ENCODE measurements around the gene BCL2L15. TPM values are rescaled to one million over a fixed set of nuclear protein-coding genes. Genes with fewer than 3 reads are reported as not detected.
A peak's percentile ranks its signal among the peaks of the same experiment; 100 is the strongest.

The BCL2L15 gene
- total and polyA plus RNA-seq, 5 donors = 0.09 to 0.89 (median 0.31) TPM

DNA sequence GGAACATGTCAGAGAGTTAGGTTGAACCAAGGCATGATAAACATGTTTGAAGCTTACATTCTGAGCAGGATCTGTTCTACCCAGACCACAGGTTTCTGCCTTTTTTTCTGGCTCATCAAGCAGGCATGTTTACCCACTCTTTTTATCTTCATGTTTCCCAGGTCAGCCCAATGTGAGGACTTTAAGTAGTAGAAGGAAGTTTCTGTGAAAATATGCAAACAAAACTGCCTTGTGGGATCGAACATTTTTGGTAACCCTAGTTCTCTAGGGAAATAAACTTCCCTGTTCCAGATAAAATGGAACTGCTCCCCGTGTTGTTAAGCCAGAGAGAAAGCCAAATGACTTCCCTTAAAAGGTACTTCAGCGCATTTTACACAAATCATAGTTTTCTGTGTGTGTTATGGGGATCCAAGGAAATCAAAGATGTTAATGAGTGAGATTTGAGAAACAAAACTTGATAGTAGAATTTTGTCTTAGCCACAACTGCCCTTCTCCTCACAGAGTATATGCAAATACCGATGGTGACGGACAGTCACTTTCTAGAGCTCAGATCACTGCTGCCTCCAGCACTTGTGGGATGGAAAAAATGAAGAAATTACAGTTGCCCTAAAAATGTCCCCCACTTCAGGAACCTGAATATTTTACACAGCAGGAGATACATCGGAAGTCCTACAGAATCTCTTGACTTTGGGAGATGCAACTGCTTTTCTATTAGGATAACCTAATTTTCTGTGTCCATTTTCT is 41.0 kb upstream of the BCL2L15 start:
- intact Hi-C loops (cut with DNase I) = loop anchor here in 1 of 4 donors (2.0 kb wide), 1 partner anchor 24 kb away; the partner anchor contains the start of genes AP4B1 and DCLRE1B
- H3K4me3 ChIP-seq (ENCODE audit: low read length) = peak overlapping the region; percentile 76
- no peaks in the 10 kb centered on the region for H3K9me3 ChIP-seq (ENCODE audit: control insufficient read depth, low read length)
- WGBS = 16% methylated on average over 6 of the region's 6 CpGs
- H3K4me1 ChIP-seq (ENCODE audit: control insufficient read depth, insufficient read depth, low read length) = peaks cover 3% of the 10 kb centered on the region
- H3K27ac ChIP-seq (ENCODE audit: low read length) = peak overlapping the region; percentile 96
- no peak for DNase-seq
- ATAC-seq = no peak
- no peaks in the 10 kb centered on the region for H3K27me3 ChIP-seq (ENCODE audit: control insufficient read depth, insufficient read depth)

- ATAC-seq (no peak), DNase-seq (no peak)
- Histone ChIP-seq H3K4me3 (ENCODE audit: low read length) (no peak overlapping the region), H3K27me3 (ENCODE audit: control insufficient read depth, insufficient read depth) (no peaks in the 10 kb centered on the region), H3K9me3 (ENCODE audit: control insufficient read depth, low read length) (no peaks in the 10 kb centered on the region), H3K4me1 (ENCODE audit: control insufficient read depth, insufficient read depth, low read length) (no peaks in the 10 kb centered on the region), H3K27ac (ENCODE audit: low read length) (no peak overlapping the region)
- WGBS = 91% methylated on average over 2 of the region's 2 CpGs
- intact Hi-C loops (cut with DNase I) = no loop called here
Measured at GRCh38 chr1:113924473-113924872, 37.1 kb upstream of the BCL2L15 start.

- Histone ChIP-seq H3K27me3 (ENCODE audit: control insufficient read depth, insufficient read depth) (no peaks in the 10 kb centered on the region), H3K4me3 (ENCODE audit: low read length) (no peak overlapping the region), H3K4me1 (ENCODE audit: control insufficient read depth, insufficient read depth, low read length) (no peaks in the 10 kb centered on the region), H3K9me3 (ENCODE audit: control insufficient read depth, low read length) (no peaks in the 10 kb centered on the region), H3K27ac (ENCODE audit: low read length) (no peak overlapping the region)
- no peak for DNase-seq
- WGBS = 71% methylated on average over 4 of the region's 4 CpGs
- intact Hi-C loops (cut with DNase I) = no loop called here
- no peak for ATAC-seq
Measured at GRCh38 chr1:113922957-113923356, 35.6 kb upstream of the BCL2L15 start.

GRCh38 chr1:113918243-113918642 is 30.9 kb upstream of the BCL2L15 start:
- DNase-seq (no peak), ATAC-seq (no peak)
- Histone ChIP-seq H3K4me3 (ENCODE audit: low read length) (no peak overlapping the region), H3K27ac (ENCODE audit: low read length) (no peak overlapping the region), H3K9me3 (ENCODE audit: control insufficient read depth, low read length) (no peaks in the 10 kb centered on the region), H3K27me3 (ENCODE audit: control insufficient read depth, insufficient read depth) (no peaks in the 10 kb centered on the region), H3K4me1 (ENCODE audit: control insufficient read depth, insufficient read depth, low read length) (no peaks in the 10 kb centered on the region)
- intact Hi-C loops (cut with DNase I) = no loop called here

DNA sequence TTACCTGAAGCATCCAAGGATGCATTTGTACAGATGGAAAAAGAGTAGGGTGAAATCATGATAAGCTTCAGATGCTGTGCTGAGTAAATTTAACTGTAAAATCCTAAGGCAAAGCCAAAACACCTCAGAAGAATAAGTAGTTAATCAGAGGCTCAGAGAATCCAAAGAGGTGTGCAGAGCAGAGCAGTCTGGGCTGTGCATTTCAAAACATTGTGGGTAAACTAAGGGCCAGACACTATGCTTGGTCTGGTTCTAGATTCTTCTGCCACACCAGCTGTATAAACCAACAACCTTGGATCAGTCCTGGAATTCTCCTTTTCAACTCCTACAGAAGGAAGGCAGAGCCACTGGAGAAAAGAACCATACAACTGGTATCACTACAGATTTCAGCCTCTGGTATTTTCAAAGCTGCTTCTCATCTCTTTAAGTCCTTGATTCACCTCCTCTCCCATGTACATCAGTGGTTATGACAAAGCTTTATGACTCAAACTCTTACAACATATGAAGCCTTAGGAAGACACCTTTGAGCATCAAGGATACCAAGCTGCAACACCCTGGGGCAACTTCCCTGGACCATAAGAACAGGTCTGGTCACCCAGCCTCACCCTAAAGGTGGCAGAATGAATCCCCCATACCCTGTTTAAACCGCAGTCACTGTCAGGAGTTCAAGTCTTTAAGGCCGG is 30.2 kb upstream of the BCL2L15 start:
- H3K27me3 ChIP-seq (ENCODE audit: control insufficient read depth, insufficient read depth) = no peaks in the 10 kb centered on the region
- intact Hi-C loops (cut with DNase I) = no loop called here
- no peak overlapping the region for H3K27ac ChIP-seq (ENCODE audit: low read length)
- ATAC-seq = no peak
- no peaks in the 10 kb centered on the region for H3K9me3 ChIP-seq (ENCODE audit: control insufficient read depth, low read length)
- WGBS = 81% methylated on average over 2 of the region's 2 CpGs
- no peak overlapping the region for H3K4me3 ChIP-seq (ENCODE audit: low read length)
- peaks cover 6% of the 10 kb centered on the region for H3K4me1 ChIP-seq (ENCODE audit: control insufficient read depth, insufficient read depth, low read length)
- no peak for DNase-seq

- Histone ChIP-seq H3K4me3 (ENCODE audit: low read length) (no peak overlapping the region), H3K27ac (ENCODE audit: low read length) (no peak overlapping the region), H3K27me3 (ENCODE audit: control insufficient read depth, insufficient read depth) (no peaks in the 10 kb centered on the region), H3K9me3 (ENCODE audit: control insufficient read depth, low read length) (no peaks in the 10 kb centered on the region), H3K4me1 (ENCODE audit: control insufficient read depth, insufficient read depth, low read length) (peaks cover 6% of the 10 kb centered on the region)
- DNase-seq (no peak), ATAC-seq (no peak)
- intact Hi-C loops (cut with DNase I) = no loop called here
- whole genome bisulfite sequencing = 99% methylated on average over 5 of the region's 5 CpGs
Measured at GRCh38 chr1:113916974-113917373, 29.6 kb upstream of the BCL2L15 start.

GRCh38 chr1:113913887-113914664 is 26.7 kb upstream of the BCL2L15 start:
- peaks cover 6% of the 10 kb centered on the region for H3K4me1 ChIP-seq (ENCODE audit: control insufficient read depth, insufficient read depth, low read length)
- no peak overlapping the region for H3K4me3 ChIP-seq (ENCODE audit: low read length)
- no peak for DNase-seq
- H3K27me3 ChIP-seq (ENCODE audit: control insufficient read depth, insufficient read depth) = no peaks in the 10 kb centered on the region
- 59% methylated on average over 5 of the region's 5 CpGs for WGBS
- no peaks in the 10 kb centered on the region for H3K9me3 ChIP-seq (ENCODE audit: control insufficient read depth, low read length)
- no peak for ATAC-seq
- intact Hi-C loops (cut with DNase I) = no loop called here
- no peak overlapping the region for H3K27ac ChIP-seq (ENCODE audit: low read length)

DNA sequence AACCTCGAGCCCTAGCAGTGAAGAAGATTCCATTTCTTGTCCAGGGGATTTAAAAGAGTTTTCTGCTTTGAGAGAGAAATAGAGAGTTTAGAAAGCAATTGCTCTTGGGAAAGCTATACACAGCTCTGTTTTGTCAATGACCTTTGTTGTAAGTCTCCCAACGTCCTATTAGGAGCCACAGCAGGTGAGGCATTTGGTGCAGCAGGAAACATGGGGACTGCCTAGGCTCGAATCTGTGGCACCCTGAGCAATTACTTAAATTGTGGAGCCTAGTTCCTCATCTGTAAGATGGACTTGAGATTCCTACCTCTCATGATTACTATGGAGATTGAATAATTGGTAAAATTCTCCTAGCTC is 25.9 kb upstream of the BCL2L15 start:
- Histone ChIP-seq H3K9me3 (ENCODE audit: control insufficient read depth, low read length) (no peaks in the 10 kb centered on the region), H3K27me3 (ENCODE audit: control insufficient read depth, insufficient read depth) (no peaks in the 10 kb centered on the region), H3K4me3 (ENCODE audit: low read length) (no peak overlapping the region), H3K27ac (ENCODE audit: low read length) (peak overlapping the region; percentile 96), H3K4me1 (ENCODE audit: control insufficient read depth, insufficient read depth, low read length) (peaks cover 6% of the 10 kb centered on the region)
- intact Hi-C loops (cut with DNase I) = no loop called here
- WGBS = 25% methylated on average over 3 of the region's 3 CpGs
- no peak for DNase-seq
- peak in 1 of 2 donors; percentile 33 for ATAC-seq

DNA sequence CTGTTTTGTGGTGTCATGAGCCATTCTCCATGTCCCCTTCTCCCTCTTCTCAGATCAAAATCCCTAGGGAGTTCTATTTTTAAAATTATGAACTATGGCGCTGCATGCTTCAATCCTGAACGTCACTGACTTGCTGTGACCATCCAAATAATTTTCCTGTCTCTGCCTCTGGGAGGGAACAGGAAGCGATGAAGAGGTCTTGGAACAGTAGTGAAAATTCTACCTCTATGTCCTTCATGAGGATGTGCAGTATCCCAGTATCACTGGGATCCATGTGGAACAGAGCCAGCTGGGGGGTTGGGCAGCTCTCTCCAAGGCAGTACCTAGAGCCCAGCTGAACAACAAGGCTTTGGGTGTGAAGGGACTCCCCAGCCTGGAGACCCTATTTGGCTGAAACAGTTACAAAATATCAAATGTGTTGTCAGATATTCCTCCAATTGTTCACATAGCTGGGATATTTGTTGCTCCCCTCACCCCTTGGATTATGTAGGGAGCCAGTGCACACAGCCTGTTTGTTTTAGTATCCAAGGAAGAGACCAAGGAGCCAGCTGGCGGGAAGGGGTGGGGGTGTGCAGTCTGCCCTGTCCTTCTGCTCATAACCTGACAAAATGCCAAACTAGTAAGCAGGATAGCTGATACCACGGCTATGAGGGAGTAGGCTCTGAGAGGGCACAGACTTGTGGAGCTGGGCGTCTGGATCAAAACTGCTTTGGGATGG is 25.4 kb upstream of the BCL2L15 start:
- DNase-seq (peak; percentile 47 to 77 (median 77)), ATAC-seq (peak; percentile 90 to 92)
- Histone ChIP-seq H3K9me3 (ENCODE audit: control insufficient read depth, low read length) (no peaks in the 10 kb centered on the region), H3K27ac (ENCODE audit: low read length) (peak overlapping the region; percentile 96), H3K27me3 (ENCODE audit: control insufficient read depth, insufficient read depth) (no peaks in the 10 kb centered on the region), H3K4me3 (ENCODE audit: low read length) (peak overlapping the region; percentile 9), H3K4me1 (ENCODE audit: control insufficient read depth, insufficient read depth, low read length) (peaks cover 6% of the 10 kb centered on the region)
- 22% methylated on average over 6 of the region's 6 CpGs for WGBS
- intact Hi-C loops (cut with DNase I) = no loop called here

GRCh38 chr1:113905435-113905861 is 18.1 kb upstream of the BCL2L15 start:
- intact Hi-C loops (cut with DNase I) = loop anchor here in 2 of 4 donors (2.0 to 10.0 kb wide), 3 partner anchors 23 to 71 kb away; partner anchors contain the start of gene HIPK1 (in 1 of the 2)
- ATAC-seq = peak in 1 of 2 donors; percentile 3

More at GRCh38 chr1:113905435-113905861, 18.1 kb upstream of the BCL2L15 start:
- DNase-seq = peak in 2 of 3 donors; percentile 34 to 70
- Histone ChIP-seq H3K4me1 (ENCODE audit: control insufficient read depth, insufficient read depth, low read length) (no peaks in the 10 kb centered on the region), H3K9me3 (ENCODE audit: control insufficient read depth, low read length) (no peaks in the 10 kb centered on the region), H3K27me3 (ENCODE audit: control insufficient read depth, insufficient read depth) (no peaks in the 10 kb centered on the region), H3K4me3 (ENCODE audit: low read length) (peak overlapping the region; percentile 53), H3K27ac (ENCODE audit: low read length) (peak overlapping the region; percentile 54)
- whole genome bisulfite sequencing = under 1% methylated on average over 17 of the region's 17 CpGs

Measured in right cardiac atrium (tissue), 5 donors.